GM12891 (cell line): ENCODE data around the gene MELTF.
A peak's percentile ranks its signal among the peaks of the same experiment; 100 is the strongest.

Source experiments
- DNase-seq: peaks from one replicate; pipeline ENCODE4 v3.0.0; 2011; ENCODE audit warnings: low spot score; ENCODE audit not compliant: insufficient read length
- FAIRE-seq: peaks from 2 replicates; lab custom pipeline; 2011; peaks lifted over from hg19 to GRCh38; lab: Jason Lieb, UNC
- PAX5 ChIP-seq: IDR thresholded peaks from 2 replicates; pipeline ENCODE4 v1.6.1; 2011; ENCODE audit warnings: low read length, moderate library complexity, mild to moderate bottlenecking; ENCODE audit not compliant: insufficient read depth, severe bottlenecking
- POLR2A ChIP-seq: IDR thresholded peaks from 2 replicates; pipeline ENCODE4 v1.6.1; 2011; ENCODE audit warnings: low read depth, low read length, control low read depth
- POLR2AphosphoS5 ChIP-seq: IDR thresholded peaks from 2 replicates; pipeline ENCODE4 v1.6.1; 2011; ENCODE audit warnings: low read depth, low read length, control low read depth
- POU2F2 ChIP-seq: IDR thresholded peaks from 2 replicates; pipeline ENCODE4 v1.6.1; 2011; ENCODE audit warnings: low read depth, mild to moderate bottlenecking, control low read depth, low read length, moderate library complexity
- SPI1 ChIP-seq: IDR thresholded peaks from 2 replicates; pipeline ENCODE4 v1.6.1; 2011; ENCODE audit warnings: low read depth, low read length, control low read depth
- TAF1 ChIP-seq: IDR thresholded peaks from 2 replicates; pipeline ENCODE4 v1.6.1; 2011; ENCODE audit warnings: low read depth, low read length, control low read depth

Gene MELTF

DNA sequence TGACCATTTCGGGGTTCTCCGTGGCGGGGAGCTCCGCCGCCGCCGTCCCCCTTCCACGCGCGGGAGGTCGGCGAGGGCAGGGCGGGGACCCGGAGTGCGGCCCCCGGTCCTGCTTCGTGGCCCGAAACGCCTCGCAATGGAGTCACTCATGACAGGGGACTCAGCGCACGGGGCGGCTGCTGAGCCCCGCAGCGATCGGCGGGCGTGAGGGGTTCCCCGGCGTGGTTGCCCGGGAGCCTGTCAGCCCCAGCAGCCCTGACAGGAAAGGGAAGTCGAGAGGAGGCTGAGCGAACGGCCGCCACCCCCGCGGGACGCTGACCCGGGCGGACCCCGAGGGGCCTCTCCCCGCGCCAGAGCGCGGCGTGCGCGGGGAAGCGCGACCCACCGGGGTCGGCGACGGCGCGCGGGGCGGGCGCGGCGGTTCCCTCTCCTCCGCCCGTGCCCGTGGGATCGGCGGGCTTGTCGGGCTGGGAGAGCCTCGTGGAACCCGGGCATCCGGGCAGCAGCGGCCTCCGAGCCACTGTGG, 60.4 kb downstream of the MELTF start:
- FAIRE-seq = peak; percentile 47
- DNase-seq = peak; percentile 66
- 0 out of 2 replicates have a peak, but pooled peaks have one; percentile 28 for TF ChIP-seq SPI1
- no peak for TF ChIP-seq TAF1

DNA sequence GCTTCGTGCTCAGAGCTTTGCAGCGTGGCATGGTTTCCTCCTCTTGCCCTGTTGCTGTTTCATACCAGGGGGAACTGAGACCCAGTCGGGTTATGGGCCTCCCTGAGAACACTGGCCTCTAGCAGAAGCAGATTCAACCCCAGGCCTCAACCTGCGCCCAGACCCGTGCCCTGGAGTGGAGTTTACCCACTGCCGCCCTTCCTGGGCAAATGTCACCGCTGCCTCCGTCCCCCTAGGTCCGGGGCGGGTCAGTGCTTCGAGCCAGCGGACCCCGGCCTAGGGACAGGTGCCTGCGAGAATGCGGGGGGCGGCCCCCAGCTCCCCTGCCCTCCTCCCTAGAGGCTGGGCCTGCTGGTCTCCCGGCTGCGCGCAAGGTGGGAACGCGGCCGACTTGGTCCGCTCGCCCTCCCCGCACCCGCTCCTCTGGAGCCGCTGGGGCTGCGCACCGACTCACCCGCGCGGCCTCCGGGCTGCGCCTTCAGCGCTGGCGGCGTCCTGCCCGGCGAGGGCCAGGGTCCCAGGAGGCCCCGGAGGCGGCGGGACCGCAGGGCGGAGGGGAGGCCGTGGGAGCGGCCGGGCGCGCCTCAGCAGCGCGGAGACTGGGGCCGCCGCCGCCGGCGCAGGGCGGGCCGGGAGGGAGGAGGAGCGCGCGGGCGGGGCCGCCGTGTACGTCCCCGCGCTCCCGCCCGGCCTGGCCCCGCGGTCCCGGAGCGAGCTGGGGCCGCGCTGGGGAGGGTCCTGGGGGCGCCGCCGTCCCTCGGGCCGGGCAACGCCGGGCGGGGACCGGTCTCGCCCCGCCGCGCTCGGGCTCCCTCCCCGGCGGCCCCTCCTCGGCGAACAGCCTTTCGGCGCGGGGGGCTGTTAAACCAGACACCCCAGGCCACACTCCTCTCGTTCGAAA, 61.1 kb downstream of the MELTF start, which contains the start of gene PIGZ:
PIGZ (minus strand) TSS at position 601 of the 901 bp plus-strand sequence. CDS start 16,802 bp downstream, outside the sequence.
- TF ChIP-seq SPI1 = peak; percentile 12; the same call in 1 of the 2 replicates
- no peak for TF ChIP-seq TAF1
- TF ChIP-seq POU2F2 = no peak
- FAIRE-seq (peak; percentile 83), DNase-seq (peak; percentile 61)

DNA sequence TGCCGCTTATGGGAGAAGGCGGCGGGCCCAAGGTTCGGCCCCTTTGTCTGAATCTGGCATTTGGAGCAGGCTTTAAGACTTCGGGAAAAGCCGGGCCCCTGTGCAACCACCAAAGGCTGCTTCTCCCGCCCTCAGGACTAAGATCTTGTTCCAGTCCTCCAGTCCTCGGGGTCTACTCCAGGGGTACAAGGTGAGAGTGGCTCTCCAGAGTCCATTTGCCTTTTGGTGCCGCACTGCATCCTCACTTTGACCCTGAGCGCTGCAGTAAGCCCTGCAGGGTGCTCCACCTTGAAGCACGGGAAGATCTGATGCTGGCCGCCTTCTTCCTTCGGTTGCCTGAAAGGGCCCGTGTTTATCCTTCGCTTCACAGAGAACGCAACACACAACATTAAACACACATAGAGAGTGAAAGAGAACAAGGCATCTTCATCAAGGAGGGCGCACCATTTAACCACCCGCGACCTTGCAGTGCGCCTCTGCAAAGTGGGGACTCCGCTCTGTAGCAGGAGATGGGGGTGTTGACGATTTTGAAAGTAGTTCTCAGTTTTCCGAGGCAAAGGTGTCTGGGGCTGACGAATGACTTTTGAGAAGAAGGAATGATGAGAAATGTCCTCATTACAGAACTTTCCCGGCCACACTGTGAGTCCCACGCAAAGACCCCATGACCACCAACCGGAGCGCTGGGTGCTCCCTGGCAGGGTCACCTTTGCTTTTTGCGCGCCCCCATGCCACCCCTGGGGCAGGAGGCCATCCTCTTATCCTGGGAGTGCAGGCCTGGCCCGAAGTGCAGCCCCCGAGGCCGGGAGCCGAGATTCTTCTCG, 62.0 kb downstream of the MELTF start:
- DNase-seq = no peak
- TF ChIP-seq POLR2A (no peak), POLR2AphosphoS5 (no peak), POU2F2 (no peak), TAF1 (no peak), PAX5 (no peak), SPI1 (no peak)
- no peak for FAIRE-seq

DNA sequence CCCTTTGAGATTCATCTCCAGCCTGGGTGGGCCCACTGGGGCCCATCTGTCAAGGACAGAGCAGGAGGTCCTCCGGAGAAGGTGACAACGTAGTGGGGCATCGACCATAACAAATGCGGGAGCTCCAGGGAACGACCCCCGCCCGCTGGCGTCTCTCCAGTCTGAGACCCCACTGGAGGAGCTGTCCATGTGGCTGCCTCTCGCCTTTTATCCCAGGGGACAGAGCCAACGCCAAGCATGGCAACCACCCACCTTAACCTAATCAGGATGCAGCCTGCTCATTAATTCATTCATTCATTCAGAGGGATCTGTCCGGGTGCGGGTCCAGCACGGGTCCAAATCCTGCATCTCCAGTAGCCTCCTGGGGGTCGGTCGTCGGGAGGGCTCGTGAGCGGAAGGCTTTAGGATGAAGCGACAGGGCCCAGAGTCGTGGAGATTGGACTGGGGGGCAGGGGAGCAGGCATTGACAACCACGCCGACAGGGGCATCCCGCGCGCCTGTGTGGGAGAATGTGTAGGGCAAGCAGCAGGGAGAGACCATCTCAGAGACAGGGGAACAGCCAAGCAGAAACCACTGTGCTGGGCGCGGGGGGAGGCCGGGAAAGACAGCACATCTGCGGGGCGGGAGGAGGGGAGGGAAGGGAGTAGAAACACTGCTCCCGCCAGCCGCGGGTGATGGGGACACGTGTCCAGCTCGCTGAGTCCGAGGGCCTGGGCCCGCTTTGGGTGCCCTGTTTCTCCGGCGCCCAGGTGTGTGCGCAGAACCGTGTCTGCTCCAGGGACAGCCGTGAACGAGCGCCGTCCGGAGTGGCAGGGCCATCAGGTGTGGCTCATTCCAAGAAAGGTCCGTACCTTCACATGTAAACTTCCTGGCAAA, 62.9 kb downstream of the MELTF start:
- DNase-seq (no peak), FAIRE-seq (no peak)
- TF ChIP-seq POLR2A (no peak), POU2F2 (no peak), POLR2AphosphoS5 (no peak), TAF1 (no peak), PAX5 (no peak), SPI1 (no peak)

- TF ChIP-seq TAF1 (no peak), POLR2A (no peak), POLR2AphosphoS5 (no peak), POU2F2 (no peak), PAX5 (no peak), SPI1 (no peak)
- no peak for FAIRE-seq
- DNase-seq = no peak
These were observed 63.8 kb downstream of the MELTF start for GRCh38 chr3:196965804-196966173.

GRCh38 chr3:196965112-196965803, 64.4 kb downstream of the MELTF start:
- TF ChIP-seq PAX5 (no peak), POLR2A (no peak), SPI1 (no peak), POU2F2 (no peak)
- DNase-seq (no peak), FAIRE-seq (no peak)

DNA sequence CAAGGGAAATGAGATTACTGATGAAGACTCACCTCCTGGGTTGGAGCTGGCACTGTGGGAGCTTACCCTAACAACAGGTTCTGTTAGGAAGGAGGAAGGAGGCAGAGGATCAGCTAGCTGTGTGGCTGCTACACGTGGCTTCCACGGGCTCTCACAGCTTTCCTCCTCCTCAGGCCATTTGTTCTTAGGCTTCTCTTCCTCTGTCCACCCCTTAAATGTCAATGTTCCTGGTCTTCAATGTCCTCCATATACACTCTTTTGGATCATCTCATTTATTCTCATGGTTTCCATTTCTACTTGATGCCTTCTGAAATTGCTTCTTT, 66.0 kb downstream of the MELTF start:
- TF ChIP-seq TAF1 = no peak
- TF ChIP-seq POLR2A = no peak
- no peak for TF ChIP-seq POLR2AphosphoS5
- TF ChIP-seq SPI1 = no peak
- no peak for TF ChIP-seq PAX5
- TF ChIP-seq POU2F2 = no peak
- no peak for DNase-seq
- FAIRE-seq = no peak

- DNase-seq (no peak), FAIRE-seq (no peak)
- TF ChIP-seq POU2F2 (no peak), TAF1 (no peak), POLR2AphosphoS5 (no peak), SPI1 (no peak)
These were observed 66.5 kb downstream of the MELTF start for GRCh38 chr3:196962930-196963630.
